ENCODE results near the gene RBM26.

DNA sequence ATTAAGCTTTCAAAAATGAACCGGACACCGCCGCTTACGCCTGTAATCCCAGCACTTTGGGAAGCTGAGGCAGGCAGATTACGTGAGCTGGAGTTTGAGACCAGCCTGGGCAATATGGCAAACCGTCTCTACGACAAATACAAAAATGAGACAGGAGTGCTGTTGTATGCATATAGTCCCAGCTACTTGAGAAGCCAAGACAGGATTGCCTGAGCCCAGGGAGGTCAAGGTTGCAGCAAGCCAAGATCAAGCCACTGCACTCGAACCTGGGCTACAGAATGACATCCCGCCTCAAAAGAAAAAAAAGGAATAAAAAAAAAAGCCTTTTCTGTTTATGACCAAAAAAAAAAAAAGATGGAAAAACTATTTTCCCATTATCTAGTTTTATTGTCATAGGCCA is 96.4 kb downstream of the RBM26 start:
- TF ChIP-seq, protein P1, sequence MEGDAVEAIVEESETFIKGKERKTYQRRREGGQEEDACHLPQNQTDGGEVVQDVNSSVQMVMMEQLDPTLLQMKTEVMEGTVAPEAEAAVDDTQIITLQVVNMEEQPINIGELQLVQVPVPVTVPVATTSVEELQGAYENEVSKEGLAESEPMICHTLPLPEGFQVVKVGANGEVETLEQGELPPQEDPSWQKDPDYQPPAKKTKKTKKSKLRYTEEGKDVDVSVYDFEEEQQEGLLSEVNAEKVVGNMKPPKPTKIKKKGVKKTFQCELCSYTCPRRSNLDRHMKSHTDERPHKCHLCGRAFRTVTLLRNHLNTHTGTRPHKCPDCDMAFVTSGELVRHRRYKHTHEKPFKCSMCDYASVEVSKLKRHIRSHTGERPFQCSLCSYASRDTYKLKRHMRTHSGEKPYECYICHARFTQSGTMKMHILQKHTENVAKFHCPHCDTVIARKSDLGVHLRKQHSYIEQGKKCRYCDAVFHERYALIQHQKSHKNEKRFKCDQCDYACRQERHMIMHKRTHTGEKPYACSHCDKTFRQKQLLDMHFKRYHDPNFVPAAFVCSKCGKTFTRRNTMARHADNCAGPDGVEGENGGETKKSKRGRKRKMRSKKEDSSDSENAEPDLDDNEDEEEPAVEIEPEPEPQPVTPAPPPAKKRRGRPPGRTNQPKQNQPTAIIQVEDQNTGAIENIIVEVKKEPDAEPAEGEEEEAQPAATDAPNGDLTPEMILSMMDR (conservative IDR thresholded peaks at IDR 0.05; ENCODE audit: low read depth in 2 of 2), result no peak
- TF ChIP-seq EZH2phosphoT487 (IDR thresholded peaks at IDR 0.05; ENCODE audit: unreplicated experiment) (no peak), POLR2AphosphoS5 (IDR thresholded peaks at IDR 0.05; ENCODE audit: low read depth) (no peak), EZH2 (IDR thresholded peaks at IDR 0.05; ENCODE audit: low read depth, unreplicated experiment) (no peak), CREB1 (CRISPR knock-in tag; IDR thresholded peaks at IDR 0.05; ENCODE audit: low read depth) (no peak), JUNB (IDR thresholded peaks at IDR 0.05; ENCODE audit: unreplicated experiment) (no peak), ZNF331 (CRISPR knock-in tag; IDR thresholded peaks at IDR 0.05; ENCODE audit: low read depth) (no peak), STAT1 (IDR thresholded peaks at IDR 0.05; ENCODE audit: unreplicated experiment) (no peak), ZNF114 (CRISPR knock-in tag; IDR thresholded peaks at IDR 0.05) (no peak), NANOG (IDR thresholded peaks at IDR 0.05; ENCODE audit: borderline replicate concordance) (no peak)
- TF ChIP-seq, protein P2, sequence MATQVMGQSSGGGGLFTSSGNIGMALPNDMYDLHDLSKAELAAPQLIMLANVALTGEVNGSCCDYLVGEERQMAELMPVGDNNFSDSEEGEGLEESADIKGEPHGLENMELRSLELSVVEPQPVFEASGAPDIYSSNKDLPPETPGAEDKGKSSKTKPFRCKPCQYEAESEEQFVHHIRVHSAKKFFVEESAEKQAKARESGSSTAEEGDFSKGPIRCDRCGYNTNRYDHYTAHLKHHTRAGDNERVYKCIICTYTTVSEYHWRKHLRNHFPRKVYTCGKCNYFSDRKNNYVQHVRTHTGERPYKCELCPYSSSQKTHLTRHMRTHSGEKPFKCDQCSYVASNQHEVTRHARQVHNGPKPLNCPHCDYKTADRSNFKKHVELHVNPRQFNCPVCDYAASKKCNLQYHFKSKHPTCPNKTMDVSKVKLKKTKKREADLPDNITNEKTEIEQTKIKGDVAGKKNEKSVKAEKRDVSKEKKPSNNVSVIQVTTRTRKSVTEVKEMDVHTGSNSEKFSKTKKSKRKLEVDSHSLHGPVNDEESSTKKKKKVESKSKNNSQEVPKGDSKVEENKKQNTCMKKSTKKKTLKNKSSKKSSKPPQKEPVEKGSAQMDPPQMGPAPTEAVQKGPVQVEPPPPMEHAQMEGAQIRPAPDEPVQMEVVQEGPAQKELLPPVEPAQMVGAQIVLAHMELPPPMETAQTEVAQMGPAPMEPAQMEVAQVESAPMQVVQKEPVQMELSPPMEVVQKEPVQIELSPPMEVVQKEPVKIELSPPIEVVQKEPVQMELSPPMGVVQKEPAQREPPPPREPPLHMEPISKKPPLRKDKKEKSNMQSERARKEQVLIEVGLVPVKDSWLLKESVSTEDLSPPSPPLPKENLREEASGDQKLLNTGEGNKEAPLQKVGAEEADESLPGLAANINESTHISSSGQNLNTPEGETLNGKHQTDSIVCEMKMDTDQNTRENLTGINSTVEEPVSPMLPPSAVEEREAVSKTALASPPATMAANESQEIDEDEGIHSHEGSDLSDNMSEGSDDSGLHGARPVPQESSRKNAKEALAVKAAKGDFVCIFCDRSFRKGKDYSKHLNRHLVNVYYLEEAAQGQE (IDR thresholded peaks at IDR 0.05; ENCODE audit: unreplicated experiment), result no peak
- TF ChIP-seq, protein P3, sequence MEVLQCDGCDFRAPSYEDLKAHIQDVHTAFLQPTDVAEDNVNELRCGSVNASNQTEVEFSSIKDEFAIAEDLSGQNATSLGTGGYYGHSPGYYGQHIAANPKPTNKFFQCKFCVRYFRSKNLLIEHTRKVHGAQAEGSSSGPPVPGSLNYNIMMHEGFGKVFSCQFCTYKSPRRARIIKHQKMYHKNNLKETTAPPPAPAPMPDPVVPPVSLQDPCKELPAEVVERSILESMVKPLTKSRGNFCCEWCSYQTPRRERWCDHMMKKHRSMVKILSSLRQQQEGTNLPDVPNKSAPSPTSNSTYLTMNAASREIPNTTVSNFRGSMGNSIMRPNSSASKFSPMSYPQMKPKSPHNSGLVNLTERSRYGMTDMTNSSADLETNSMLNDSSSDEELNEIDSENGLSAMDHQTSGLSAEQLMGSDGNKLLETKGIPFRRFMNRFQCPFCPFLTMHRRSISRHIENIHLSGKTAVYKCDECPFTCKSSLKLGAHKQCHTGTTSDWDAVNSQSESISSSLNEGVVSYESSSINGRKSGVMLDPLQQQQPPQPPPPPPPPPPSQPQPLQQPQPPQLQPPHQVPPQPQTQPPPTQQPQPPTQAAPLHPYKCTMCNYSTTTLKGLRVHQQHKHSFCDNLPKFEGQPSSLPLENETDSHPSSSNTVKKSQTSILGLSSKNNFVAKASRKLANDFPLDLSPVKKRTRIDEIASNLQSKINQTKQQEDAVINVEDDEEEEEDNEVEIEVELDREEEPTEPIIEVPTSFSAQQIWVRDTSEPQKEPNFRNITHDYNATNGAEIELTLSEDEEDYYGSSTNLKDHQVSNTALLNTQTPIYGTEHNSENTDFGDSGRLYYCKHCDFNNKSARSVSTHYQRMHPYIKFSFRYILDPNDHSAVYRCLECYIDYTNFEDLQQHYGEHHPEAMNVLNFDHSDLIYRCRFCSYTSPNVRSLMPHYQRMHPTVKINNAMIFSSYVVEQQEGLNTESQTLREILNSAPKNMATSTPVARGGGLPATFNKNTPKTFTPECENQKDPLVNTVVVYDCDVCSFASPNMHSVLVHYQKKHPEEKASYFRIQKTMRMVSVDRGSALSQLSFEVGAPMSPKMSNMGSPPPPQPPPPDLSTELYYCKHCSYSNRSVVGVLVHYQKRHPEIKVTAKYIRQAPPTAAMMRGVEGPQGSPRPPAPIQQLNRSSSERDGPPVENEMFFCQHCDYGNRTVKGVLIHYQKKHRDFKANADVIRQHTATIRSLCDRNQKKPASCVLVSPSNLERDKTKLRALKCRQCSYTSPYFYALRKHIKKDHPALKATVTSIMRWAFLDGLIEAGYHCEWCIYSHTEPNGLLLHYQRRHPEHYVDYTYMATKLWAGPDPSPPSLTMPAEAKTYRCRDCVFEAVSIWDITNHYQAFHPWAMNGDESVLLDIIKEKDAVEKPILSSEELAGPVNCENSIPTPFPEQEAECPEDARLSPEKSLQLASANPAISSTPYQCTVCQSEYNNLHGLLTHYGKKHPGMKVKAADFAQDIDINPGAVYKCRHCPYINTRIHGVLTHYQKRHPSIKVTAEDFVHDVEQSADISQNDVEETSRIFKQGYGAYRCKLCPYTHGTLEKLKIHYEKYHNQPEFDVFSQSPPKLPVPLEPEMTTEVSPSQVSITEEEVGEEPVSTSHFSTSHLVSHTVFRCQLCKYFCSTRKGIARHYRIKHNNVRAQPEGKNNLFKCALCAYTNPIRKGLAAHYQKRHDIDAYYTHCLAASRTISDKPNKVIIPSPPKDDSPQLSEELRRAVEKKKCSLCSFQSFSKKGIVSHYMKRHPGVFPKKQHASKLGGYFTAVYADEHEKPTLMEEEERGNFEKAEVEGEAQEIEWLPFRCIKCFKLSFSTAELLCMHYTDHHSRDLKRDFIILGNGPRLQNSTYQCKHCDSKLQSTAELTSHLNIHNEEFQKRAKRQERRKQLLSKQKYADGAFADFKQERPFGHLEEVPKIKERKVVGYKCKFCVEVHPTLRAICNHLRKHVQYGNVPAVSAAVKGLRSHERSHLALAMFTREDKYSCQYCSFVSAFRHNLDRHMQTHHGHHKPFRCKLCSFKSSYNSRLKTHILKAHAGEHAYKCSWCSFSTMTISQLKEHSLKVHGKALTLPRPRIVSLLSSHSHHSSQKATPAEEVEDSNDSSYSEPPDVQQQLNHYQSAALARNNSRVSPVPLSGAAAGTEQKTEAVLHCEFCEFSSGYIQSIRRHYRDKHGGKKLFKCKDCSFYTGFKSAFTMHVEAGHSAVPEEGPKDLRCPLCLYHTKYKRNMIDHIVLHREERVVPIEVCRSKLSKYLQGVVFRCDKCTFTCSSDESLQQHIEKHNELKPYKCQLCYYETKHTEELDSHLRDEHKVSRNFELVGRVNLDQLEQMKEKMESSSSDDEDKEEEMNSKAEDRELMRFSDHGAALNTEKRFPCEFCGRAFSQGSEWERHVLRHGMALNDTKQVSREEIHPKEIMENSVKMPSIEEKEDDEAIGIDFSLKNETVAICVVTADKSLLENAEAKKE (CRISPR knock-in tag; IDR thresholded peaks at IDR 0.05), result no peak
- TF ChIP-seq, protein P4, sequence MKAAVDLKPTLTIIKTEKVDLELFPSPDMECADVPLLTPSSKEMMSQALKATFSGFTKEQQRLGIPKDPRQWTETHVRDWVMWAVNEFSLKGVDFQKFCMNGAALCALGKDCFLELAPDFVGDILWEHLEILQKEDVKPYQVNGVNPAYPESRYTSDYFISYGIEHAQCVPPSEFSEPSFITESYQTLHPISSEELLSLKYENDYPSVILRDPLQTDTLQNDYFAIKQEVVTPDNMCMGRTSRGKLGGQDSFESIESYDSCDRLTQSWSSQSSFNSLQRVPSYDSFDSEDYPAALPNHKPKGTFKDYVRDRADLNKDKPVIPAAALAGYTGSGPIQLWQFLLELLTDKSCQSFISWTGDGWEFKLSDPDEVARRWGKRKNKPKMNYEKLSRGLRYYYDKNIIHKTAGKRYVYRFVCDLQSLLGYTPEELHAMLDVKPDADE (IDR thresholded peaks at IDR 0.05), result no peak

All from GM23338 (cell line).